Measurements from ENCODE around the gene ZGRF1. TPM values are rescaled to one million over a fixed set of nuclear protein-coding genes. Genes with fewer than 3 reads are reported as not detected.

ZGRF1 gene
- total and polyA plus RNA-seq, 7 donors: 0.46 to 5.3 (median 3.6) TPM

DNA sequence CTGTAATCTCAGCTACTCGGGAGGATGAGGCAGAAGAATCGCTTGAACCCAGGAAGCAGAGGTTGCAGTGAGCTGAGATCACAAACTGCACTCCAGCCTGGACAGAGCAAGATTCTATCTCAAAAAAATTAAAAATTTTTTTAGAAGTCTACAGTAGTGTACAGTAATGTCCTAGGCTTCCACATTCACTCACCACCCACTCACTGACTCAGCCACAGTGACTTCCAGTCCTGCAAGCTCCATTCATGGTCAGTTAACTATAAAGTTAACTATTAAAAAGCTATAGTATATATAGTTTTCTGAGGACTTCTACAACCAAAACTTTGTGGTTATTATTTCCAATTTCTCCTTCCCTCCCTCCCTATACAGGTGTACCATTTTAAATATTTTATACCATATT, 86.0 kb downstream of the ZGRF1 start:
- 98 to 99% methylated on average over 2 of the region's 2 CpGs for WGBS, 2 donors
- H3K4me3 ChIP-seq: no peak overlapping the region
- no peak overlapping the region for H3K27ac ChIP-seq
- no peak for TF ChIP-seq POLR2AphosphoS5 (IDR thresholded peaks at IDR 0.05)
- TF ChIP-seq, protein P1, sequence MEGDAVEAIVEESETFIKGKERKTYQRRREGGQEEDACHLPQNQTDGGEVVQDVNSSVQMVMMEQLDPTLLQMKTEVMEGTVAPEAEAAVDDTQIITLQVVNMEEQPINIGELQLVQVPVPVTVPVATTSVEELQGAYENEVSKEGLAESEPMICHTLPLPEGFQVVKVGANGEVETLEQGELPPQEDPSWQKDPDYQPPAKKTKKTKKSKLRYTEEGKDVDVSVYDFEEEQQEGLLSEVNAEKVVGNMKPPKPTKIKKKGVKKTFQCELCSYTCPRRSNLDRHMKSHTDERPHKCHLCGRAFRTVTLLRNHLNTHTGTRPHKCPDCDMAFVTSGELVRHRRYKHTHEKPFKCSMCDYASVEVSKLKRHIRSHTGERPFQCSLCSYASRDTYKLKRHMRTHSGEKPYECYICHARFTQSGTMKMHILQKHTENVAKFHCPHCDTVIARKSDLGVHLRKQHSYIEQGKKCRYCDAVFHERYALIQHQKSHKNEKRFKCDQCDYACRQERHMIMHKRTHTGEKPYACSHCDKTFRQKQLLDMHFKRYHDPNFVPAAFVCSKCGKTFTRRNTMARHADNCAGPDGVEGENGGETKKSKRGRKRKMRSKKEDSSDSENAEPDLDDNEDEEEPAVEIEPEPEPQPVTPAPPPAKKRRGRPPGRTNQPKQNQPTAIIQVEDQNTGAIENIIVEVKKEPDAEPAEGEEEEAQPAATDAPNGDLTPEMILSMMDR (IDR thresholded peaks at IDR 0.05): no peak
- no peak for DNase-seq
- no peaks in the 10 kb centered on the region for H3K36me3 ChIP-seq
- H3K27me3 ChIP-seq: no peaks in the 10 kb centered on the region
- H3K4me1 ChIP-seq: no peaks in the 10 kb centered on the region
- intact Hi-C loops (cut with DNase I): no loop called here
- H3K9me3 ChIP-seq: no peaks in the 10 kb centered on the region

DNA sequence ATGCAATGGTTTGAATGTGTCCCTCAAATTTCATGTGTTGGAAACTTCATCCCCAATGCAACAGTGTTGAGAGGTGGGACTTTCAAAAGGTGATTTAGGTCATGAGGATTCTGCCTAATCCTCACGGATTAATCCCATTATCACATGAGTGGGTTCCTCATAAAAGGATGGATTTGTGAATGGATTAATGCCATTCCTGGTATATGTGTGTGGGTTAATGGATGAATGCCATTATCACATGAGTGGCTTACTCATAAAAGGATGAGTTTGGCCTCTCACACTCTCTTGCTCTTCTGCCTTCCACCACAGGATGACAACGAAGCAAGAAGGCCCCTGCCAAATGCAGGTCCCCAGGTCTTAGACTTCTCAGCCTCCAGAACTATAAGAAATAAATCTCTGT, 90.2 kb downstream of the ZGRF1 start:
- no peak overlapping the region for H3K4me3 ChIP-seq
- no peaks in the 10 kb centered on the region for H3K27me3 ChIP-seq
- no peaks in the 10 kb centered on the region for H3K36me3 ChIP-seq
- no peak for TF ChIP-seq POLR2AphosphoS5 (IDR thresholded peaks at IDR 0.05)
- no peak for TF ChIP-seq POLR2A (IDR thresholded peaks at IDR 0.05)
- TF ChIP-seq, protein P1 (IDR thresholded peaks at IDR 0.05): no peak
- no peak for TF ChIP-seq EP300 (IDR thresholded peaks at IDR 0.05)
- no peak for DNase-seq
- 86 to 93% methylated on average over 2 of the region's 2 CpGs for WGBS, 2 donors
- intact Hi-C loops (cut with DNase I): no loop called here
- no peaks in the 10 kb centered on the region for H3K9me3 ChIP-seq
- H3K4me1 ChIP-seq: no peaks in the 10 kb centered on the region
- H3K27ac ChIP-seq: no peak overlapping the region

DNA sequence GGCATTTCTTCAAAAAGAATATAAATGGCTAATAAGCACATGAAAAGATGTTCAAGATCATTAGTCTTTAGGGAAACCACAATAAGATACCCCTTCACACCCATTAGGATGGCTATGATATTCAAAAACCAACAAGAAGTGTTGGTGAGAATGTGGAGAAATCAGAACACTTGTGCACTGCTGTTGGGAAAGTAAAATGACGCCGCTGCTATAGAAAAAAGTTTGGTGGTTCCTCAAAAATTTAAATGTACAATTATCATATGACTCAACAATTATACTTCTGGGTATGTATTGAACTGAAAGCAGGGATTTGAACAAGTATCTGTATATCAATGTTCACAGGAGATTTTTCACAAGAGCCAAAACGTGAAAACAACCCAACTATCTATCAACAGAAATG, 91.4 kb downstream of the ZGRF1 start:
- Histone ChIP-seq H3K27ac (no peak overlapping the region), H3K27me3 (no peaks in the 10 kb centered on the region), H3K4me3 (no peak overlapping the region), H3K4me1 (no peaks in the 10 kb centered on the region), H3K36me3 (no peaks in the 10 kb centered on the region), H3K9me3 (no peaks in the 10 kb centered on the region)
- 93 to 95% methylated on average over 3 of the region's 3 CpGs for WGBS, 2 donors
- no peak for DNase-seq
- TF ChIP-seq POLR2A (IDR thresholded peaks at IDR 0.05): no peak
- TF ChIP-seq POLR2AphosphoS5 (IDR thresholded peaks at IDR 0.05): no peak
- intact Hi-C loops (cut with DNase I): no loop called here

DNA sequence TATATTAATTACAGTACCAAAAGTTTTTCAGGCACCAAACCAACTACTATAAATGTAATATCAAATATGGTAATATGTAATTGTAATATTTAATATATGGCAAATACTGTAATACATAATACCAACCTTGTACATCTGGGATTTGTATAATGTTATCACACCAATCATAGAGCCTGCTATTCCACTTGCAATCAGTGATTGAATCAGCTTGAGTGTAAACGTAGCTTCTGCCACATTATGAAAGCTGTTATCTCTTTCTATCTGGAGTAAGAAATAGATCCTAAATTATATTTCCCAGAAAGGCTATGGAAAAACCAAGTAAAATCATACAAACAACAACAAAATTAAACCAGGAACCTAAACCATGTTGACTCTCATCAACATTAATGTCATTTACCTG, 96.0 kb downstream of the ZGRF1 start:
- no peak overlapping the region for H3K4me3 ChIP-seq
- H3K9me3 ChIP-seq: no peaks in the 10 kb centered on the region
- WGBS, 2 donors: 83 to 92% methylated on average over 1 of the region's 1 CpG
- no peak for DNase-seq
- TF ChIP-seq POLR2AphosphoS5 (IDR thresholded peaks at IDR 0.05): no peak
- TF ChIP-seq POLR2A (IDR thresholded peaks at IDR 0.05): no peak
- TF ChIP-seq, protein P1 (IDR thresholded peaks at IDR 0.05): no peak
- TF ChIP-seq EP300 (IDR thresholded peaks at IDR 0.05): no peak
- H3K36me3 ChIP-seq: no peaks in the 10 kb centered on the region
- H3K4me1 ChIP-seq: no peaks in the 10 kb centered on the region
- no peak overlapping the region for H3K27ac ChIP-seq
- intact Hi-C loops (cut with DNase I): no loop called here
- no peaks in the 10 kb centered on the region for H3K27me3 ChIP-seq

DNA sequence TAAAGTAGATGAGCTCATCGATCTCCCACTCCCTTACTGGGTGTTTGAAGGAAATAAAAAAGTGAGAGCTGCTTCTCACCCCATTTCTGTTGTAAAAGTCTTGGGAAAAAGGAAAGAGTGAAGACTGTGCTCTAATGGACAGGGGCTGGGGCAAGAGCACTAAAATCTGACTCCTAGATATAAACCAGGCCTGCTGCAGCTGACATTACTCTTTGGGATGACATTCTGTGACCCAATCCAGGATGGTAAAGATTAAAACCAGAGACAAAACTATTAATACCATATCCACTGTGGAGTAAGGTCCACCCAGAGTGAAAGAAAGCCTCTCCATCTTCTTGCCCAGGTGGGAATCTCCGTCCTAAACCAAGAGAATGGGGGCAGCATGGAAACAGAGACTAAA, 100.6 kb downstream of the ZGRF1 start:
- 87 to 91% methylated on average over 2 of the region's 2 CpGs for WGBS, 2 donors
- Histone ChIP-seq H3K9me3 (no peaks in the 10 kb centered on the region), H3K4me3 (no peak overlapping the region), H3K36me3 (no peaks in the 10 kb centered on the region), H3K4me1 (no peaks in the 10 kb centered on the region), H3K27ac (no peak overlapping the region), H3K27me3 (no peaks in the 10 kb centered on the region)
- no peak for DNase-seq
- intact Hi-C loops (cut with DNase I): no loop called here
- TF ChIP-seq, protein P1 (IDR thresholded peaks at IDR 0.05): no peak
- no peak for TF ChIP-seq POLR2A (IDR thresholded peaks at IDR 0.05)
- no peak for TF ChIP-seq POLR2AphosphoS5 (IDR thresholded peaks at IDR 0.05)
- no peak for TF ChIP-seq EP300 (IDR thresholded peaks at IDR 0.05)

Measured in sigmoid colon (tissue), 7 donors.